Panc1 (cell line): ENCODE results near the gene TEX11. TPM values are rescaled to one million over a fixed set of nuclear protein-coding genes. Genes with fewer than 3 reads are reported as not detected.

Experiments
- ATAC-seq: fragments of 200-7000 bp; cut with Tn5 transposase; 2 replicates; pipeline ENCODE4 v1.9.1; 2020; ENCODE audit warnings: mild to moderate bottlenecking, moderate library complexity
- BruUV-seq: library from RNA; stranded (reverse); fragments of 400-500 nt; replicated peaks from 2 replicates; lab custom pipeline; 2021; lab: Mats Ljungman, UMichigan
- CTCF ChIA-PET: fragments of 300-600 bp; sonication (Branson Sonifier 250); formaldehyde crosslinking; loops from one replicate; lab custom pipeline; 2022; ENCODE audit warnings: antibody characterized with exemption; lab: Charles Lee
- POLR2A ChIA-PET: fragments of 300-600 bp; sonication (Branson Sonifier 250); formaldehyde crosslinking; loops from one replicate; lab custom pipeline; 2022; ENCODE audit warnings: antibody characterized with exemption; lab: Charles Lee
- DNase-seq: peaks from one replicate; pipeline ENCODE4 v3.0.0-alpha.2; 2010; ENCODE audit warnings: low read depth, low spot score
- H3K27ac ChIP-seq: 2 replicates; pipeline ENCODE4 v1.5.1; 2011; ENCODE audit warnings: mild to moderate bottlenecking, low read length, inconsistent platforms
- H3K27me3 ChIP-seq: fragments of 200-500 bp; sonication (Bioruptor generic); 2 replicates; pipeline ENCODE4 v1.6.0; 2014; ENCODE audit warnings: low read length, inconsistent platforms; ENCODE audit not compliant: control insufficient read depth, insufficient read depth
- H3K36me3 ChIP-seq: fragments of 200-500 bp; sonication (Bioruptor generic); 2 replicates; pipeline ENCODE4 v1.5.1; 2014; ENCODE audit warnings: inconsistent platforms, mild to moderate bottlenecking, low read length, moderate library complexity; ENCODE audit not compliant: control insufficient read depth, insufficient read depth
- H3K4me1 ChIP-seq: 2 replicates; pipeline ENCODE4 v1.5.1; 2011; ENCODE audit warnings: inconsistent platforms, mild to moderate bottlenecking, low read length, moderate library complexity; ENCODE audit not compliant: control insufficient read depth, insufficient read depth
- H3K4me3 ChIP-seq, 2 experiments: 2 replicates each; pipeline ENCODE4 v1.5.1; 2011 to 2012; ENCODE audit warnings: low read depth in 2 of 2, low read length in 2 of 2, mild to moderate bottlenecking in 2 of 2, inconsistent platforms in 1 of 2, moderate library complexity in 1 of 2
- H3K9me3 ChIP-seq: fragments of 200-500 bp; sonication (Bioruptor generic); 2 replicates; pipeline ENCODE4 v1.5.1; 2014; ENCODE audit warnings: low read depth, mild to moderate bottlenecking, inconsistent platforms, low read length, moderate library complexity; ENCODE audit not compliant: control insufficient read depth, insufficient read depth
- POLR2AphosphoS5 ChIP-seq: IDR thresholded peaks from 2 replicates; pipeline ENCODE4 v1.6.1; 2012; ENCODE audit warnings: mild to moderate bottlenecking, low read depth, low read length, moderate library complexity
- REST ChIP-seq, 2 experiments: IDR thresholded peaks; 2 replicates each; pipeline ENCODE4 v1.6.1; 2011 to 2012; ENCODE audit warnings: low read depth in 2 of 2, control low read depth in 1 of 2, low read length in 1 of 2, mild to moderate bottlenecking in 1 of 2, moderate library complexity in 1 of 2; ENCODE audit not compliant: insufficient read depth in 1 of 2
- SIN3A ChIP-seq: IDR thresholded peaks from 2 replicates; pipeline ENCODE4 v1.6.1; 2012; ENCODE audit warnings: low read depth, mild to moderate bottlenecking, low read length, moderate library complexity, borderline replicate concordance; ENCODE audit not compliant: insufficient read depth
- TCF7L2 ChIP-seq: IDR thresholded peaks from 2 replicates; pipeline ENCODE4 v1.6.1; 2011; ENCODE audit warnings: mild to moderate bottlenecking, low read depth, low read length, inconsistent platforms
- in situ Hi-C: cut with HindIII; loops from 2 replicates; pipeline ENCODE4 v1.10.0; 2016; ENCODE audit warnings: low sequenced_read_pairs, low pct_unique_long_range_greater_than_20kb
- intact Hi-C: fragments of 100-400 bp; cut with micrococcal nuclease; formaldehyde crosslinking; loops from one replicate; pipeline ENCODE4 v1.10.0; 2022; ENCODE audit not compliant: unreplicated experiment
- total RNA-seq: library from RNA; stranded (reverse); gene quantifications from one replicate; pipeline ENCODE4 v1.2.1, GENCODE V29; 2021; ENCODE audit not compliant: unreplicated experiment
- TF ChIP-seq, protein P1 (sequence below): fragments of 450-650 bp; IDR thresholded peaks from 2 replicates; pipeline ENCODE4 v1.5.1; 2017; ENCODE audit warnings: mild to moderate bottlenecking

TEX11 gene
- total RNA-seq, 1 experiment from 2014 or later: not detected

DNA sequence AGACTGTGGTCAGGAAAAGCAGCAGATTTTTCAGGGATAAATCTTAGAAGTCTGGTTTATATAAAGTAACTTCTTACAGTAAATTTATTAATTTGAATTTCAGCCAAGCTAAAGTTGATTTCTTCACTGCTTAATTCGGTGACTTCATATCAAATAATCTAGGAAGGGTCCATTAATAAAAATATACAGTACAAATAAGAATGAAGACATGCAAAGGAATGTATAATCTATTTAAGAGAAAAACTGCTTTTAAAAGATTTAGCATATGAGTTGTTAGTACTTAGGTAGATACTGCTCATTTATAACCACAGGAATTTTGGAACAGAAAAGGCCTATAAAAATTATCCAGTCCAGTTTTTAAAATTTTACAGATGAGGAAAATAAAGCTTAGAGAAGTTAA is 286.8 kb downstream of the TEX11 start:
- DNase-seq (no peak), ATAC-seq (no peak)
- intact Hi-C loops: no loop called here
- TF ChIP-seq REST (IDR thresholded peaks at IDR 0.05; ENCODE audit: insufficient read depth in 1 of 2, low read depth in 2 of 2, low read length in 1 of 2): no peak
- no peak for TF ChIP-seq TCF7L2
- TF ChIP-seq POLR2AphosphoS5: no peak
- no peak for TF ChIP-seq SIN3A
- TF ChIP-seq, protein P1, sequence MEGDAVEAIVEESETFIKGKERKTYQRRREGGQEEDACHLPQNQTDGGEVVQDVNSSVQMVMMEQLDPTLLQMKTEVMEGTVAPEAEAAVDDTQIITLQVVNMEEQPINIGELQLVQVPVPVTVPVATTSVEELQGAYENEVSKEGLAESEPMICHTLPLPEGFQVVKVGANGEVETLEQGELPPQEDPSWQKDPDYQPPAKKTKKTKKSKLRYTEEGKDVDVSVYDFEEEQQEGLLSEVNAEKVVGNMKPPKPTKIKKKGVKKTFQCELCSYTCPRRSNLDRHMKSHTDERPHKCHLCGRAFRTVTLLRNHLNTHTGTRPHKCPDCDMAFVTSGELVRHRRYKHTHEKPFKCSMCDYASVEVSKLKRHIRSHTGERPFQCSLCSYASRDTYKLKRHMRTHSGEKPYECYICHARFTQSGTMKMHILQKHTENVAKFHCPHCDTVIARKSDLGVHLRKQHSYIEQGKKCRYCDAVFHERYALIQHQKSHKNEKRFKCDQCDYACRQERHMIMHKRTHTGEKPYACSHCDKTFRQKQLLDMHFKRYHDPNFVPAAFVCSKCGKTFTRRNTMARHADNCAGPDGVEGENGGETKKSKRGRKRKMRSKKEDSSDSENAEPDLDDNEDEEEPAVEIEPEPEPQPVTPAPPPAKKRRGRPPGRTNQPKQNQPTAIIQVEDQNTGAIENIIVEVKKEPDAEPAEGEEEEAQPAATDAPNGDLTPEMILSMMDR: no peak
- Histone ChIP-seq H3K27ac (no peak overlapping the region), H3K4me1 (no peaks in the 10 kb centered on the region), H3K4me3 (no peak overlapping the region), H3K9me3 (no peaks in the 10 kb centered on the region), H3K27me3 (no peaks in the 10 kb centered on the region), H3K36me3 (no peaks in the 10 kb centered on the region)
- BruUV-seq: no TSS peak
- CTCF ChIA-PET: no interaction called here
- in situ Hi-C loops: no loop called here
- POLR2A ChIA-PET: no interaction called here

DNA sequence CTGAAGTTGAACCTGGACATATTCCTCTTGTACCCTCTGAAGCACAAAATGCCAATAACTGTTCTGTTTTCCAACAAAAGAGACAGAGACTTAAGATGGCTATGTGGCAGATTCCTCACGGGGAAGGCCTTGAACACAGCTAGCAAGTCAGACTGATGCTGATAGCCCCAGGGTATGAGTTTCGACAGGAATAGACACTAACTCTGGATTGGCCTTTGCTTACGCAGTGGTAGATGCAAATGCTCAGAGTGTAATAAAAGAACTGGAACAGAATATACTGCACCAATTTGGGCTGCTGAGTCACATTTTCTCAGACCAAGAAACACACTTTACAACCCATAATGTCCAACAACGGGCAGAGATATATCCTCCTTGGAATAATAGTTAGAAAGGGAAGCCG is 290.0 kb downstream of the TEX11 start:
- Histone ChIP-seq H3K4me3 (no peak overlapping the region), H3K27ac (no peak overlapping the region), H3K4me1 (no peaks in the 10 kb centered on the region), H3K36me3 (no peaks in the 10 kb centered on the region), H3K9me3 (no peaks in the 10 kb centered on the region), H3K27me3 (no peaks in the 10 kb centered on the region)
- no peak for ATAC-seq
- in situ Hi-C loops (no loop called here), intact Hi-C loops (no loop called here)
- no peak for TF ChIP-seq REST (IDR thresholded peaks at IDR 0.05; ENCODE audit: insufficient read depth in 1 of 2, low read depth in 2 of 2, low read length in 1 of 2)
- no peak for TF ChIP-seq POLR2AphosphoS5
- TF ChIP-seq, protein P1: no peak
- no peak for TF ChIP-seq TCF7L2
- no peak for TF ChIP-seq SIN3A
- ChIA-PET CTCF (no interaction called here), POLR2A (no interaction called here)
- no peak for DNase-seq
- BruUV-seq: no TSS peak
